ENCODE results near the gene CD200.

CD200 gene, protein sequence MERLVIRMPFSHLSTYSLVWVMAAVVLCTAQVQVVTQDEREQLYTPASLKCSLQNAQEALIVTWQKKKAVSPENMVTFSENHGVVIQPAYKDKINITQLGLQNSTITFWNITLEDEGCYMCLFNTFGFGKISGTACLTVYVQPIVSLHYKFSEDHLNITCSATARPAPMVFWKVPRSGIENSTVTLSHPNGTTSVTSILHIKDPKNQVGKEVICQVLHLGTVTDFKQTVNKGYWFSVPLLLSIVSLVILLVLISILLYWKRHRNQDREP

DNA sequence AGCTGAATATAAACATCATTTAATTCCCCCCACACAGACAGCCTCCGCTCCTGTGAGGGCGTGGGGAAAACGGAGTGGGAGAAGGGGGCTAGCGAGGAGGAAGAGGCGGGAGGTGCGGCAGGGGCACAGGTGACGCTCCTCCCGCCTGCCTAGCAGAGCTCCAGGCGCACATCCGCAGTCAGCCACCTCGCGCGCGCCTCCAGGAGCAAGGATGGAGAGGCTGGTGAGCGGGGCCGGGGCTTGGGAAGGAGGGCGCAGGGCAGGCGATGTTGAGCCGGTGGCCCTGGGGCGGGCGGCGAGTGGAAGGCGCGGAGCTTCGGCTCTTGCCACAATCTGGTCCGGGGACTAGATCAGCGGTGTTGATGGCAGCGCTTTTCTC is at the start of gene CD200:
CD200 (plus strand) TSS at position 155 of the 379 bp plus-strand sequence; CDS start at position 212, 57 bp downstream.
- peak; percentile 32 for DNase-seq (ENCODE audit: low spot score)

- no peak for DNase-seq (ENCODE audit: low spot score)
These were observed 43.9 kb upstream of the CD200 start for GRCh38 chr3:112289011-112289410.

- peak; percentile 93 for DNase-seq (ENCODE audit: low spot score)
These were observed 39.3 kb upstream of the CD200 start, which contains the start of gene SLC9C1 for GRCh38 chr3:112293368-112294321. Gene SLC9C1, minus strand, starts transcription at chr3:112294216. Its CDS starts 7,425 bp downstream, at chr3:112286791.

DNA sequence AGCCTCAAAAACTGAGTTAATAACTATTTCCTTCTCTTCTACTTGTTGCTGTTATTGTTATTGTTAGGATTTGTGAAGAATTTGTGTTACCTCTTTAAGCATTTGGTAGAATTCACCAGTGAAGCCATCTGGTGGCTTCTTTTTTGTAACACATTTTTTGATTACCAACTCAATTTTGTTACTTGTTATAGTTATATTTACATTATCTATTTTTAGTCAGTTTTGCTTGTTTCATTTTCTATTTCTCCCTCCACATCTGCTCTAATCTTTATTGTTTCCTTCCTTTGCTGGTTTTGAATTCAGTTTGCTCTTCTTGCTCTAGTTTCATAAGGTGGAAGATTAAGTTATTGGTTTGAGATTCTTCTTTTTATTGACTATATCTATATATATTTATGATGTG is 35.2 kb upstream of the CD200 start:
- no peak for DNase-seq (ENCODE audit: low spot score)

DNA sequence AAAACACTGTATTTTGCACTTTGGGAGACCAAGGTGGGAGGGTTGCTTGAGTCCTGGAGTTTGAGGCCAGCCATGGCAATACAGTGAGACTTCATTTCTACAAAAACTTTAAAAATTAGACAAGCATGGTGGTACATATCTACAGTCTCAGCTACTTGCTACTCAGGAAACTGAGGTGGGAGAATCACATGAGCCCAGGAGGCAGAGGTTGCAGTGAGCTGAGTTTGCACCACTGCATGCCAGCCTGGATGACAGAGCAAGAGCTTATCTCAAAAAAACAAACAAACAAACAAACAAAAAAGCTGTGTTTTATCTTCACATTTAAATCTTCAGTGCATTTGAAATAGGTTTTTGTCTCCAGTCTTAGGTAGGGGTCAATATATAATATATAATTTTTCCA is 34.2 kb upstream of the CD200 start:
- no peak for DNase-seq (ENCODE audit: low spot score)

DNA sequence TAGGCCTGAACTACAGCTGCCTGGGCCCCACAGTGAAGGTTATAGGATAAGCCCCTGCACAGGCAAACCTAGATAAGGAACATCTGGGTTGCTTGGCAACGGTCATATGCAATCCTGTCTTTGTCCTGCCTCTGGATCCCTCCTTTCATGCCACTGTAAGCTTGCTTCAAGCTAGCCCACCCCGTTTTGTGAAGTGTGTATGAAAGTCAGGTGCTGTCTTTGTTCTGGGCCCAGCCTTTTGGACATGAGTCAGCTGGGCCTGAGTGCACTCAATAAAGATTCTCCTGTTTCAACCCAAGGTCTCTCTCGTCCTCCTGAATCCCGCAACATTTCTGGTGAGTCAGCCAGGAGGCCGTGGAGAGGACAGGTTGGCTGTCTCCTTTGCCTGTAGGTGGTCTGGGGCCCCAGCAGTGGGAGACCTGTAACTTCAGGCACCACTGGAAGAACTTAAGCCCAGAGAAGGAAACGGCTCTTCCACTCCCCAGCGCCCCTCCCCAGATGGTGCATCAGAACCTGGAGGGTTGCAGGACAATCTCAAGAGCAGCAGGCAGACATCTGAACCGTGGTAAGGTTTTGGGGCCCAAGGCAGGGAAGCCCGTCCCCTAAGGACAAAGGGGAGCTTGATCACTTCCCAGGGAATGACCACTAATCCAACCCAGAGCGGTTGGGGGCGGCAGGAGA is 30.7 kb upstream of the CD200 start:
- DNase-seq (ENCODE audit: low spot score): no peak

- no peak for DNase-seq (ENCODE audit: low spot score)
These were observed 29.8 kb upstream of the CD200 start for GRCh38 chr3:112302881-112303763.

- peak; percentile 41 for DNase-seq (ENCODE audit: low spot score)
These were observed 29.1 kb upstream of the CD200 start for GRCh38 chr3:112303764-112304325.

- DNase-seq (ENCODE audit: low spot score): peak; percentile 11
These were observed 28.3 kb upstream of the CD200 start for GRCh38 chr3:112304611-112305010.

DNA sequence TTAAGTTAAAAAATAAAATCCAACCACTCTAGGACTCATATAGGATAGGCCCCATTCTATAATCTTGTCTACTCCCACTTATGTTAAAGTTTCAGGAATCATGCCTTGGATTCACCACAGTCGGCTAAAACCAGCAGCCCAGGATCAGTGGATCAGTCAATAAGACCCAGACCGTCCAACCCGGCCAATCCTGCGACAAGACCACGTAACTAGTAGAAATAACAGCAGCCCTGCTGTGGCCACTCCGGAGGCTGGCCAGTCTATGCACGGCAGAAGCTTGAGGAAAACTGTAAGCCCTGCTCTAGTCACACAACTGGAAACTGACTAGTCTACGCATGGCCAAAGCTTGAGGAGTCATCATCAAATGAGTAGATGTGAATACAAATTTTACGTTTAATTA is 26.1 kb upstream of the CD200 start:
- no peak for DNase-seq (ENCODE audit: low spot score)

DNA sequence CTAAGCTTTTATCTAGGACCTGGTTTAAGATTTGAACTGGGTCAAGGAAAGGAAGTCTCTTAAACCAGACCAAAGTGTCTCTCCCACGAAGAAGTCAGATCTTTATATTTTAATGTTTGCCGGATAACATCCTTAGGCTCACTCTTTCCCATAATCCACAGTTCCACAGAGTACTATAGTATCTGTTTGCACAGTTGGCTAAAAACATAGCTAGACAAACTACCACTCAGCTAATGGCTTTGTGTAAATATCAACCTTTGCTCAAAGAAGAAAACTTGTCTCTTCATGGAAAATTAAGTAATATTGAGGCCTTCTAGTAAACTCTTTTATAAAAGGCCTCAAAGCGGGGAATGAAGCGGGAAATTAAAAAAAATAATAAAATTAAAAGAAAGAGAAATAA is 25.4 kb upstream of the CD200 start:
- no peak for DNase-seq (ENCODE audit: low spot score)

DNA sequence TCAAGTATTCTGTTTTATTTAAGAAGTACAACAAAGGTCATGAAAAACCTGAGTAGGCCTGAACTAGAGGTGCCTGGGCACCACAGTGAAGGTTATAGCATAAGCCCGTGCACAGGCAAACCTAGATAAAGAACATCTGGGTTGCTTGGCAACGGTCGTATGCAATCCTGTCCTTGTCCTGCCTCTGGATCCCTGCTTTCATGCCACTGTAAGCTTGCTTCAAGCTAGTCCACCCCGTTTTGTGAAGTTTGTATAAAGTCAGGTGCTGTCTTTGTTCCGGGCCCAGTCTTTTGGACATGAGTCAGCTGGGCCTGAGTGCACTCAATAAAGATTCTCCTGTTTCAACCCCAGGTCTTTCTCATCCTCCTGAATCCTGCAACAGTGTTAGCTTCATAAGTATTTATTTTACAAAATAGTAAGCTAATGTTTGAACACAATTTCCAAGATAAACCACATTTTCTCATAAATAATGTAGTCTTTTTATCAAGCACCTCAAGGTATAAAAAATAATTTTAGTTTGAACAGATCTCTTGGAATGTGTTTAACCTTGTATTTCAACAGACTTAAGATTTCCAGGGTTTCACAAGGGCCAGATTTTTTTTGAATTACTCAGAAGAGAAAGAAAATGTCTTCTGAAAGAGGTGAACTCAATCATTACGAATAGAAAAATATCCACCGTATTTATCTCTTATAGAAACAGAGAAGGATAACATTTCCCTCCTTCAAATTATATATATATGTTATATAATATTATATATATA is 24.6 kb upstream of the CD200 start:
- no peak for DNase-seq (ENCODE audit: low spot score)

DNA sequence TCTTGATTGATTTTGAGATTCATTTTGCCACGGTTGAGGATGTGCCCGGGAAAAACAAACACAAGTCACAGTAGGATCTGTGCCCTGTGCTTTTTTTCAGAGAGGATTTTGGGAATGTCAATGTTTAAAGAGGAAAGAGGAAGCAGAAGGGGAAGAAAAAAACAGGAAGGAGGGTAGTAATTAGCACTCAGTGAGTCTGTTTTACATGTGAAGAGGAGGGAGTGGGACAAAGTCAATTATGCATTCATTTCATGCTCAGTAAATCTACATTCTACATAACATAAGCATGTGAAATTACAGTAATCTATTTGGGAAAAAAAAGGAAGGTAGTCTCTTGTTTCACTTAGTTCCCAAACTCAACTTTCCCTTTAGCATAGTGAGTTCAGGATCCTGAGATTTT is 18.3 kb upstream of the CD200 start:
- no peak for DNase-seq (ENCODE audit: low spot score)

GRCh38 chr3:112315791-112316190 is 17.2 kb upstream of the CD200 start:
- no peak for DNase-seq (ENCODE audit: low spot score)

DNA sequence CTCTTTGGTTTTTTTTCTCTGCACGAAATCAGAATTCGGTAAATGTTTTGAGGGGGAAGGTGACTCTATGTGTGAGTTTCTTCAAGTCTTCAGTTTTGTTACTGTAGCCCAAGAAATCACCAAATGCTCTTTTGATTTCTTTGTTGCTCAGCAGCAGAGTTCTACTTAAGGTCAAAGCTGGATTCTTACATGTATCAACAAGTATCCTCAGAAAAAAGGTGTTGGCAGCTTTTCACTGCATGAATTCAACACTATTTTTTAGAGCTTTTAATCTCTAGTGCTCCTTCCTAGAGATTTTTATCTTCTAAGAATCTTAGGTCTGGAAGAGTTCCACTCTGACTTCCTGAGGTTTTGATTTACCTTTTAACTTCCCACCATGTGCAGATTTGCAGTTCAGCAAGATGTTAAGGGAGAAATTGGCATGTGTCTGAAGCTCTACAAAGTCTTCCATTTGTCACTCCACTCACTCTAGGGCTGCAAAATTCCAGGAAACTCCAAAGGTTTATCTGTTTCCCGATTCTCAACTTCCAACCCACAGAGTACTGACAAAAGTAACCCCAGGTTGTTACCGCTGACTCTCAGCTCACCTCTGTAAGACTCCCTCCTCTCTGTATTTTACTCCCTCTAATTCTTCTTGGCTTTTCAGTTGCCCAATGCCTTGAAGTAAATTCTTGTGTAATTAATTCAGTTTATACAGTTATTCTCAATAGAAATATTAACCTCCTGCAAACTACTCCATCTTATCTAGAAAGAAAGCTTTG is 13.3 kb upstream of the CD200 start:
- no peak for DNase-seq (ENCODE audit: low spot score)

- no peak for DNase-seq (ENCODE audit: low spot score)
These were observed 12.3 kb upstream of the CD200 start for GRCh38 chr3:112320691-112321090.

DNA sequence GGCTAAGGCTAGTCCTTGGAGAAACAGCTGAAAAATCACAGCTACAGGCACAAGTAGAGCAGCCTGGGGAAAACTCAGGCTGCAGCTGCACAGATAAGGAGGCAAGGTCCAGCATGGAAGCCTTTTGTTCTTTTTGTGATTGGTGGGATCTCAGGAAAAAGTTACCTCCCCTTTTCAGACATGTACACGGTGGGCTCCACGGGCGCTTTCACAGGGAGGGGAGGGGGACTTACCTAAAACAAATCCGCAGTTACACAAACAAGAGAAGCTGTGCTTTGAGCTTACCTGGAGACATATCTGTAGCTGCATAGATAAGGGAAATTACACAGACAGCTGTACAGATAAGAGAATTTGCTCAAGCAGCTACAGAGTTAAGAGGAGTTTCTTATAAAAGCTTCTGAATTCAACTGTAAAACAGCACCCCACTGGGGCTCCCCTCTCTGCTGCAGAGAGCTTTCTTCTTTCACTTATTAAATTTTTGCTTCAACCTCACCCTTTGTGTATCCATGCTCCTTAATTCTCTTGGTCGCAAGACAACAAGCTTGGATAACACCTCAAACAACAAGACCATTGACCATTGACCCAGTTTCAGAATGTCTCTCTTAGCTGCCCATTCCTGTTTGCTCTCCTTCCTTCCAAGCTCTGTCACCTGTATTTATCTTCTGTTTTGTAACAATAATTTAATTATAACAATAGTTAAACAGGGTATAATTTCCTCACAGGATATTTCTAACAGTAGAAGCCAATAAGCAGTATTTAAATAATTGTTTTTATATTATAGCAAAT is 10.9 kb upstream of the CD200 start:
- no peak for DNase-seq (ENCODE audit: low spot score)

GRCh38 chr3:112327371-112327951 is 5.5 kb upstream of the CD200 start:
- DNase-seq (ENCODE audit: low spot score): peak; percentile 88
